ENCODE measurements around the gene CHD5. TPM values are rescaled to one million over a fixed set of nuclear protein-coding genes. Genes with fewer than 3 reads are reported as not detected.

Gene CHD5
- total and polyA plus RNA-seq, 4 donors, result 0.10 to 0.55 (median 0.31) TPM

DNA sequence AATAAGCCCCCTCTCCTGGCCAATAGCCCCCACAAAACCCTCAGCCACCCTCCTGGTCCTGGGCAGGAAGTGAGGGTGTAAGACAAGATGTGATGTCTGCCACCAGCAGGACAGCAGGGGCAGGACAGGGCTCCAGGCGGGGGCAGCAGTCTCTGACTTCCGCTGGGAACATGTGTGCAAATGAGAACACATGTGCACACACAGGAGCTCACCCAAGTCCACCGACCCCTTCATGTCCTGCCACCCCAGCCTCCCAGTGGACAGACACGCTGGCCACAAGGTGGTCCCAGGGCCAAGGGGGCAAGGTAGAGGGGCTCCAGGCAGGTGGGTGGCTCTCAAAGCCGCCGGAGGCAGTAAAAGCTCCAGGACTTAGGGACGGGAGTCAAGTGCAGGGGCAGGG, 74.4 kb downstream of the CHD5 start:
- ATAC-seq (ENCODE audit: insufficient read depth, low FRiP score) (no peak), DNase-seq (no peak)
- 69 to 89% methylated on average over 7 of the region's 7 CpGs for WGBS, 2 donors
- Histone ChIP-seq H3K9ac (ENCODE audit: insufficient read depth in 1 of 2, low read length in 2 of 2) (no peak overlapping the region), H3K27ac (ENCODE audit: low read depth in 1 of 2, low read length in 1 of 2) (no peak overlapping the region), H3K4me3 (no peak overlapping the region), H3K9me3 (ENCODE audit: control insufficient read depth in 4 of 4, insufficient read depth in 3 of 4, low read length in 3 of 4) (no peaks in the 10 kb centered on the region), H3K36me3 (ENCODE audit: control insufficient read depth in 4 of 4, insufficient read depth in 4 of 4, low read length in 4 of 4) (no peaks in the 10 kb centered on the region), H3K27me3 (ENCODE audit: control insufficient read depth in 3 of 3, insufficient read depth in 3 of 3, low read length in 2 of 3) (peaks cover 0 to 6% (median 2%) of the 10 kb centered on the region in 3 donors), H3K4me1 (ENCODE audit: control insufficient read depth in 5 of 5, insufficient read depth in 5 of 5, low read length in 5 of 5) (no peaks in the 10 kb centered on the region)
- TF ChIP-seq, protein P1, sequence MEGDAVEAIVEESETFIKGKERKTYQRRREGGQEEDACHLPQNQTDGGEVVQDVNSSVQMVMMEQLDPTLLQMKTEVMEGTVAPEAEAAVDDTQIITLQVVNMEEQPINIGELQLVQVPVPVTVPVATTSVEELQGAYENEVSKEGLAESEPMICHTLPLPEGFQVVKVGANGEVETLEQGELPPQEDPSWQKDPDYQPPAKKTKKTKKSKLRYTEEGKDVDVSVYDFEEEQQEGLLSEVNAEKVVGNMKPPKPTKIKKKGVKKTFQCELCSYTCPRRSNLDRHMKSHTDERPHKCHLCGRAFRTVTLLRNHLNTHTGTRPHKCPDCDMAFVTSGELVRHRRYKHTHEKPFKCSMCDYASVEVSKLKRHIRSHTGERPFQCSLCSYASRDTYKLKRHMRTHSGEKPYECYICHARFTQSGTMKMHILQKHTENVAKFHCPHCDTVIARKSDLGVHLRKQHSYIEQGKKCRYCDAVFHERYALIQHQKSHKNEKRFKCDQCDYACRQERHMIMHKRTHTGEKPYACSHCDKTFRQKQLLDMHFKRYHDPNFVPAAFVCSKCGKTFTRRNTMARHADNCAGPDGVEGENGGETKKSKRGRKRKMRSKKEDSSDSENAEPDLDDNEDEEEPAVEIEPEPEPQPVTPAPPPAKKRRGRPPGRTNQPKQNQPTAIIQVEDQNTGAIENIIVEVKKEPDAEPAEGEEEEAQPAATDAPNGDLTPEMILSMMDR (IDR thresholded peaks at IDR 0.05; ENCODE audit: control extremely low read depth, extremely low read depth), result no peak

DNA sequence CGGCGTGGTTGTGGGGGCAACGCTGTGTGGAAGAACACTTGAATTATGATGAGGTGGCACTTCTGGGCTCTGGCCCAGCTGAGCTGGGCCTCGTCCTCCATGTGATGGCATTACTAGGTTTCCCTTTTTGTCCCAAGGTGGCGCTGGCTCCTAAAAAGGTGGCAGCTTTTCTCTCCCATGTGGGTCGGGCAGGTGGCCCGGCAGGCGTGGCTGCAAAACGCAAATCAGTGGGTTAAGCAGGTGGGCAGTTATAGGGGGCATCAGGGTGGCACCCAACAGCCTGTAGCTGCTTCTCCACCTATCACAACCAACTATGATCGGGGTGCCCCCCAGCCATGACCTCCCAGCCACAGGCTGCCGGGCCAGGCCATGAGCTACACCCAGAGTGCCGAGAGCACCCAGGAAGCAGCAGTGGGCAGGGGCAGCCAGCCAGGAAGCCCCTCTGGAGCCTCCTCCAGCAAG, 74.9 kb downstream of the CHD5 start:
- peaks cover 0 to 6% (median 2%) of the 10 kb centered on the region in 3 donors for H3K27me3 ChIP-seq (ENCODE audit: control insufficient read depth in 3 of 3, insufficient read depth in 3 of 3, low read length in 2 of 3)
- H3K9ac ChIP-seq (ENCODE audit: insufficient read depth in 1 of 2, low read length in 2 of 2), result no peak overlapping the region
- TF ChIP-seq, protein P1 (IDR thresholded peaks at IDR 0.05; ENCODE audit: control extremely low read depth, extremely low read depth), result no peak
- DNase-seq, result no peak
- no peaks in the 10 kb centered on the region for H3K36me3 ChIP-seq (ENCODE audit: control insufficient read depth in 4 of 4, insufficient read depth in 4 of 4, low read length in 4 of 4)
- 60 to 70% methylated on average over 12 of the region's 12 CpGs for WGBS, 2 donors
- H3K4me3 ChIP-seq, result no peak overlapping the region
- no peak overlapping the region for H3K27ac ChIP-seq (ENCODE audit: low read depth in 1 of 2, low read length in 1 of 2)
- ATAC-seq (ENCODE audit: insufficient read depth, low FRiP score), result no peak
- H3K9me3 ChIP-seq (ENCODE audit: control insufficient read depth in 4 of 4, insufficient read depth in 3 of 4, low read length in 3 of 4), result no peaks in the 10 kb centered on the region
- H3K4me1 ChIP-seq (ENCODE audit: control insufficient read depth in 5 of 5, insufficient read depth in 5 of 5, low read length in 5 of 5), result no peaks in the 10 kb centered on the region

DNA sequence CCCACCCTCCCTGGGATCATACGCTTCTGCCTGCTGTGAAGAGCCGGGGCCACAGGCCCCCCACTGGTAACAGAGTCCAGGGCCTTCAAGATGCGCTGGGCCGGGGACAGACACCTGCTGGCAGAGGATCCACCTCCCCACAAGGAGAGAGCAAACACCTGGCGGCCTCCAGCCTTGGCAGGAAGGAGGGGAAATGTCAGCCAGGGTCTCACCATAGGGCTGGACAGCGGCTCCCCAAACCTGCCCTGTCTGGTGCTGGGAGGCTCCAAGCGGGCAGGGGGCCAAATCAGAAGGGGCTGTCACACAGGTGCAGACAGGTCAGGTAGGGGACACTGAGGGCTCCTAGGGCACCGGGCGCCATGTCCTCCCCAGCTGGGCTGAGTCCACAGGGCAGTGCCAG, 75.5 kb downstream of the CHD5 start:
- Histone ChIP-seq H3K4me1 (ENCODE audit: control insufficient read depth in 5 of 5, insufficient read depth in 5 of 5, low read length in 5 of 5) (no peaks in the 10 kb centered on the region), H3K27ac (ENCODE audit: low read depth in 1 of 2, low read length in 1 of 2) (no peak overlapping the region), H3K9me3 (ENCODE audit: control insufficient read depth in 4 of 4, insufficient read depth in 3 of 4, low read length in 3 of 4) (no peaks in the 10 kb centered on the region), H3K4me3 (no peak overlapping the region), H3K27me3 (ENCODE audit: control insufficient read depth in 3 of 3, insufficient read depth in 3 of 3, low read length in 2 of 3) (peaks cover 0 to 6% (median 2%) of the 10 kb centered on the region in 3 donors), H3K9ac (ENCODE audit: insufficient read depth in 1 of 2, low read length in 2 of 2) (no peak overlapping the region), H3K36me3 (ENCODE audit: control insufficient read depth in 4 of 4, insufficient read depth in 4 of 4, low read length in 4 of 4) (no peaks in the 10 kb centered on the region)
- no peak for ATAC-seq (ENCODE audit: insufficient read depth, low FRiP score)
- 74 to 88% methylated on average over 9 of the region's 9 CpGs for WGBS, 2 donors
- no peak for DNase-seq
- TF ChIP-seq, protein P1 (IDR thresholded peaks at IDR 0.05; ENCODE audit: control extremely low read depth, extremely low read depth), result no peak

Measured in lung (tissue), 12 donors.